Fibroblast of pulmonary artery (primary cell): Measurements from ENCODE around the gene ZBBX.

Experiments used
- DNase-seq: peaks from one replicate; pipeline ENCODE4 v3.0.0-alpha.2; 2010; ENCODE audit warnings: low read depth
- H3K4me3 ChIP-seq: replicated peaks from 2 replicates; pipeline ENCODE4 v1.5.1; 2011; ENCODE audit warnings: low read depth, mild to moderate bottlenecking, control low read depth, low read length, moderate library complexity
- TF ChIP-seq, protein P1 (sequence below): IDR thresholded peaks from 2 replicates; pipeline ENCODE4 v1.5.1; 2011; ENCODE audit warnings: mild to moderate bottlenecking, control low read depth, low read length, inconsistent platforms; ENCODE audit errors: missing control alignments

Gene ZBBX

DNA sequence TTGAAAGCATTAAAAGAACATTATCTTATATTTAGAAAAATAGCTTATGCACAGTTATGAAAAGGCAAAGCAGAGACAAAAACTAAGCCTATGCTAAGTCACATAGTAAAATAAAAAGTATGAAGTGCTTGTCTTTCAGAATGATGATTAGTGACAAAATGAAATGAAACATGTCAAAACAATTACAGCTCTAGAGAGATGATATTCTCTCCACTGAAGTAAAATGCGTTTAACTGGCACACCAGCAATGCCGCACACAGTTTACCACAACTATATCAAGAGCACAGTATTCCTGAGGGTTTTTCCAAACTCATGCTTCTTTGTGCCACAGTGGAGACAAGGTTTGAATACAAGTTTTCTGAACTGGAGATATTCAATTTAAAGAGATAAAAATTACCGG lies 2.1 kb upstream of the ZBBX start:
- TF ChIP-seq, protein P1, sequence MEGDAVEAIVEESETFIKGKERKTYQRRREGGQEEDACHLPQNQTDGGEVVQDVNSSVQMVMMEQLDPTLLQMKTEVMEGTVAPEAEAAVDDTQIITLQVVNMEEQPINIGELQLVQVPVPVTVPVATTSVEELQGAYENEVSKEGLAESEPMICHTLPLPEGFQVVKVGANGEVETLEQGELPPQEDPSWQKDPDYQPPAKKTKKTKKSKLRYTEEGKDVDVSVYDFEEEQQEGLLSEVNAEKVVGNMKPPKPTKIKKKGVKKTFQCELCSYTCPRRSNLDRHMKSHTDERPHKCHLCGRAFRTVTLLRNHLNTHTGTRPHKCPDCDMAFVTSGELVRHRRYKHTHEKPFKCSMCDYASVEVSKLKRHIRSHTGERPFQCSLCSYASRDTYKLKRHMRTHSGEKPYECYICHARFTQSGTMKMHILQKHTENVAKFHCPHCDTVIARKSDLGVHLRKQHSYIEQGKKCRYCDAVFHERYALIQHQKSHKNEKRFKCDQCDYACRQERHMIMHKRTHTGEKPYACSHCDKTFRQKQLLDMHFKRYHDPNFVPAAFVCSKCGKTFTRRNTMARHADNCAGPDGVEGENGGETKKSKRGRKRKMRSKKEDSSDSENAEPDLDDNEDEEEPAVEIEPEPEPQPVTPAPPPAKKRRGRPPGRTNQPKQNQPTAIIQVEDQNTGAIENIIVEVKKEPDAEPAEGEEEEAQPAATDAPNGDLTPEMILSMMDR: no peak
- no peak overlapping the region for H3K4me3 ChIP-seq
- DNase-seq: no peak

DNA sequence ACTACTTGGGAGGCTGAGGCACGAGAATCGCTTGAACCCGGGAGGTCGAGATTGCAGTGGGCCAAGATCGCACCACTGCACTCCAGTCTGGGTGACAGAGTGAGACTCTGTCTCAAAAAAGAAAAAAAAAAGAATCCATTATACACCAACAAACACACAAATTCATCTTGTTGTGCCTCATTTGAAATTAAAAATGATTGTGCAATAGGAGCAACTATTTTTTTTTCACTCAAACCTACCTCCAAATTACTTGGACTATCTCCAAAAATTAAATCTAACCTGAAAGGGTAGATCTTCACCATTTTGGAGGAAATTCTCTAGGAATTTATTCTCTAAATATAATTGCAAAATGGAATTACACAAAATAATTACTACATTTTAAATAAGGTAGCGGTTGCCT lies 4.6 kb downstream of the ZBBX start:
- H3K4me3 ChIP-seq: no peak overlapping the region
- TF ChIP-seq, protein P1: no peak
- no peak for DNase-seq

DNA sequence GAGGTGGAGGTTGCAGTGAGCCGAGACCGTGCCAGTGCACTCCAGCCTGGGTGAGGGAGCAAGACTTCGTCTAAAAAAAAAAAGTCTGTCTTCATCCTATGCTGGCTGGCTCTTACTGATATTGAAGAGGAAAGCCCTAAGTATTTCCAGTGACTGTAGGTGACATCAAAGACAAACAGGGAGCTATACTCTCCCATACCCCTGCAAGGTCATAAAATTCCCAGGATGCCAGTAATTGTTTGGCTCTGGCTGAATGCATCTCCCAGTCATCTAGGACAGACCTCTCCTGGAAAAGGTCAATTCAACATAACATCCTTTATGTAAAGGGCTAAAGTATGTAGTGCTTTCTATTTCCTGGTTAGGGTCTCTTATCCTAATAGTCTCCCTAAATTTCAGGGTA lies 8.0 kb downstream of the ZBBX start:
- TF ChIP-seq, protein P1: no peak
- DNase-seq: no peak
- H3K4me3 ChIP-seq: no peak overlapping the region

DNA sequence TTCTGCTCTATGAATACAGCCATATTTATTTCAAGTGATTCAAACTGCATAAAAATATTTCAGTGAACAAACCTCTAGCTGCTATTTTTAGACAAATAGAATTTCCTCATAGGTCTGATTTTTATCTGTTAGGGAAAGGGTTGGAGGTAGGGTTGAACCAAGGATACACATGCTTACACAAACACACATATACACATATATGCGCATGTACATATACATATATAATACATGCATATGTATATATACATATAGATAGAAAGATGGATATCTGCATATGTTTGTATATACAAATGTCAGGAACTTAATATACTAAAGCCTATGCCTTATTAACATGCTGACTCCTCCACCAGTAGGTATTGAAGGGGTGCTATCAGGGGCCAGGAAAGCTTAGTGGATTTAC lies 18.1 kb downstream of the ZBBX start:
- TF ChIP-seq, protein P1: no peak
- H3K4me3 ChIP-seq: no peak overlapping the region
- DNase-seq: no peak

DNA sequence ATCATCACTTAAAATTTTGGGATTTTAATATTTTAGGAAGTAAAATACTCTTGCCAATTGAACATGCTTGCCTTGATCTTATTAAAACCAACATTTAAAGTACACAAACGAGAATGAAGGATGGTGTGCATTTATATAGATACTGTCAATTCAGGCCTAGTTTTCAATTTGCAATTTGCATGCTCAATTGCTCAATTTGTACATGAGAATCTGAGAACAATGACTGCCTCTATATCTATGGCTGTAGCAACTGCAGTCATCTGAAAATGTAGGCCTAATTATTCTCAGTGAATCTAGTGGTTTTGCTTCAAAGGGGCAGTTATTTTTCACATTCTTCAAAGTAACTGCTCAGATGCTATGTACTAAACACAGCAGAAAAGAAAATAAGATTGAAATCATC lies 18.8 kb downstream of the ZBBX start:
- no peak overlapping the region for H3K4me3 ChIP-seq
- DNase-seq: no peak
- TF ChIP-seq, protein P1: no peak

DNA sequence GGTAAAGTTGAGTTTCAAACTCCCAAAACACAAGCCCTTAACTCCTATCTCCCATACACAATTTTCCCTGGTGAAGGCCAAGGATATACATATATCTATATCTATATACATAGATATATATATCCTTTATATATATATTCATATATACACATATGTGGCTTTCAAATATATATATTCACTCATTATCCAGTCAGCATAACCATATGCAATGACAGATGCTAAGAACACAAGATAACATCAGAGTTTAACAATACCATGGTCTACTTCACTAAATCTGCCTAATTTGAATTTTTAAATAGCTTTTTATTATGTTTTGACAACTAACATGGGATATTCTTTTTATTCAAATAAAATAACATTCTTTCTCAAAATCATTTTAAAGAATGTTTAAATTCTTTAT lies 24.7 kb downstream of the ZBBX start:
- TF ChIP-seq, protein P1: no peak
- no peak overlapping the region for H3K4me3 ChIP-seq
- DNase-seq: no peak

DNA sequence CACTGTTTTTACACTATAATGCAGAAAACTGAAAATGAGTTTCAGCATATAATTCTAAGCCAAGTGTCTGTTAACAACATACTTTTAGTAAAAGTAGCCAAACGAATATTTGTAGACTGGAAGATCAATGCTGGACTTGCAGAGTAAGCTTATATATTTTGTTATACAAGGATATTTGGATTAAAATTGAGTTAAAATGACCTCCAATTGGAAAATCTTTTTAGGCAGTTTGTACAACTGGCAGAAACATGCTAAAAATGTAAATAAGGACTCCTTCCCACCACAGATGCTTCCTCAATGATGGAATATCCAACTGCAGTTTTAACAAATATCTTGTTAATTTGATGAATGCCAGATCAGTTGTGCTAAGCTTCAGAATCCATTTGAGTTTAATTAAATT lies 25.3 kb downstream of the ZBBX start:
- no peak for DNase-seq
- TF ChIP-seq, protein P1: no peak
- no peak overlapping the region for H3K4me3 ChIP-seq
